Midbrain (tissue), 1 donor: ENCODE results near the gene CRHR1.

ENCODE experiments used
- DNase-seq: peaks from one replicate; lab custom pipeline; 2025; lab: John Stamatoyannopoulos, UW

CRHR1 gene

GRCh38 chr17:45758544-45758943 lies 25.6 kb upstream of the CRHR1 start:
- no peak for DNase-seq

DNA sequence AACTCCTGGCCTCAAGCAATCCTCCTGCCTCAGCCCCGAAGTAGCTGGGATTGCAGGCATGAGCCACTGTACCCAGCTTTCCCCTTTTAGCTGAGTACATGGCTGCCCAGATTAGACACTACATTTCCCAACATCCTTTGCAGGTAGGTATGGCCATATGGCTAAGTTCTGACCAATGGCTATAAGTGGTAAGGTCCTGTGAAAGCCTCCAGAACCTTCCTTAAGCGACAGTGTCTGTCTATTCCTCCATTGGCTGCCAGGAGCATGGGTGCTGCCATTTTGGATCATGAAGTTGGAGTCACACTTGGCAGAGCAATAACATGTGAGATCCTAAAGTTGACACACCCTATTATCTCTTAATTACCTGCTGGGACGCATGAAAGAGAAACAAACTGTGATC lies 24.4 kb upstream of the CRHR1 start:
- no peak for DNase-seq

GRCh38 chr17:45761957-45762565 lies 22.1 kb upstream of the CRHR1 start:
- DNase-seq, result no peak

DNA sequence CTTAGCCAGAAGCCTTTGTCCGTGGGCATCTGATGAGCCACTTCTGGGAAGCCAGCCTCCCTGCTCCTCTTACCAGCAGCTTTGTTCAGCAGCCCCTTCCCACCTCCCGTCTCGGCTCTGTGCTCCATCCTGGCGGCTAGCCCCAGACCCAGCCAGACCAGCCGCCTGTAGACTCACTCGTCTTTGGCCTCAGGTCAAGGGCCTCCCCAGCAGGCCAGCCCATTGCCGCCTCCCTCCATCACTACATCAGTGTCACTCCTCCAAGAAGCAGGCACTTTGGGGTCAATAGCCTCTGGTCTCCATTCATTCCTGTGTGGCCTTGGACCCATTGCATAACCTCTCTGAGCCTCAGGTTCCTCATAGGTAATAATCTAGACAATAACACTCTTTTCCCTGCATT lies 20.9 kb upstream of the CRHR1 start:
- no peak for DNase-seq

DNA sequence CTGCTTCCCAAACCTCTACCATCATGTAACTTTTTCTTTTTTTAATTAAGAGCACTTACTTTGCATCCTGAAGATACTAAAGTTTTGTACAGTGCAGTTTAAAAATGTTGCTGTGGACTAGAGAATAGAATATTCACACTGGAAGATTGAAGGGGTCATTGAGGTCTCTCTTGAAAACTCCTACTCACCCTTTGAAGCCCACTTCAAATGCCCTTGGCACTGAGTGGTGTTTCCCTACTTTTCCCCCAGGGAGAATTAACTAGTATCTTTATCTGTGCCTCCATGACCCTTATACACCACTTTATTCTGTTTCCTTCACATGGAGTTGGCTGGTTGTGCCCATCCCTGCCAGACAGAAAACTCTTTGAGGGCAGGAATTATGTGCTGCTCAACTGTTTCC lies 19.6 kb upstream of the CRHR1 start:
- DNase-seq, result no peak

- no peak for DNase-seq
These were observed 16.1 kb upstream of the CRHR1 start for GRCh38 chr17:45768000-45768399.

DNA sequence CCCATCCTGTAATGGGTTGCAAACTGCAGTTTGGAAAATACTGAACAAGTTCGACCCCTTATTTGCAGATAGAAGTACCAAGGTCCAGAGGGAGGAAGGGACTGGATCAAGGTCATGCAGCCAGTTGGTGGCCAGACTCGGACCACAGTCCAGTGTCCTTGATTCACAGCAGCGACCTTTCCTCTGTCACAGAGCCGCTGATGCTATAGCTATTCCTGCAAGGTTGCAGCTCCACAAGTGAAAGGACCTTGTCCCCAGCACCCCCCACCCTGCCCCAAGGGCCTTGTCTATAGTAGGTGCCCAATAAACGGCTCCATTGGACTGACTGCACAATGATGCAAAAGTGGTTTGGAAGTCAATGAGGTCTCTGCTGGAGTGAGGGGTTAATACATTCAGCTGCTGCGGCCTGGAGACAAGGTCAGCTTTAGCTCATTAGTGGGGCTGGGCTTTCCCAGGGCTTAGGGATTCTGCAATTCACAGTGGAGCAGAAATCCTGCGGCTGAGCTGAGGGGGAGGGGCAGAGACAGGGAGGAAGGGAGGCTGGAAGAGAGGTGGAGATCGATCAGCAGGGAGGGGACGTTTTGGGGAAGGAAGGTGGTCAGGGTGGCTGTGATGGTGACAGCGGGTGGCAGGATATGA lies 13.4 kb upstream of the CRHR1 start:
- no peak for DNase-seq

GRCh38 chr17:45771271-45771959 lies 12.7 kb upstream of the CRHR1 start:
- no peak for DNase-seq

- DNase-seq, result no peak
These were observed 9.0 kb upstream of the CRHR1 start for GRCh38 chr17:45775148-45775547.

DNA sequence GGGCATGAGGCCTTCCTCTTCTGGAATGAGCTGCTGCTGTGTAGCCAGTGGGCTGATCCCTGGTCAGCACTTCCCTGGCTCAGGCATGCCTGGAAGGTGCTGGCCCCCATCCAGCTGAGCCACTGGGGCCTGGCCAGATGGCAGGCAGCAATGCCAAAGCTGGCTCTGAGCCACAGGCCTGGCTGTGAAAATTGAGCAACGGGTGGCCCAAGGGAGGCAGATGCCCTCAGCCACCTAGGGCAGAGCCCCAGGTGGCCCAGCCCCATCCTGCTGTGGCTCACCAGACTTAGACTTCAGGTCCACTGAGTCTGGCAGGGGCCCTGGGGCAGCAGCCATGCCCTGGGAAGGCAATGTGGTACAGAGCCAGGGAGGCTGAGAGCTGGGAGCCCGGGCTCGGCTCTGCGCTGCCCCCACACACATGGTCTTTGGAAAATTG lies 8.5 kb upstream of the CRHR1 start:
- DNase-seq, result no peak

GRCh38 chr17:45776896-45777295 lies 7.2 kb upstream of the CRHR1 start:
- no peak for DNase-seq

DNA sequence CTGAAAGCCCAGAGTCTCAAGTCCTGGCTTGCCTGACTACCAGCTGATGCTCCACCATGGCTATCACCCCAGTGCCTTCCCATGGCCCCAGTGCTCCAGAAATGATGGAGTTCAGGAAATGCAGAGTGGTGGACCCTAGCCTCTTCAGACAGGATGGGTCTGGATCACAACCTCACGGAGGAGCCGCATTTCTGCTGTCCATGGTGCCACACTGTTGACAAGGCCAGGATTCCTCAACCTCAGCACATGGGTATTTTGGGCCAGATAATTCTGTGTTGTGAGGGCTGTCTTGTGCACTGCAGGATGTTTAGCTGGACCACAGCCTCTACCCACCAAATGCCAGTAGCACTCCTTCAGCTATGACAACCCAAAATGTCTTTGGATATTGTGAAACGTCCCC lies 6.7 kb upstream of the CRHR1 start:
- no peak for DNase-seq

DNA sequence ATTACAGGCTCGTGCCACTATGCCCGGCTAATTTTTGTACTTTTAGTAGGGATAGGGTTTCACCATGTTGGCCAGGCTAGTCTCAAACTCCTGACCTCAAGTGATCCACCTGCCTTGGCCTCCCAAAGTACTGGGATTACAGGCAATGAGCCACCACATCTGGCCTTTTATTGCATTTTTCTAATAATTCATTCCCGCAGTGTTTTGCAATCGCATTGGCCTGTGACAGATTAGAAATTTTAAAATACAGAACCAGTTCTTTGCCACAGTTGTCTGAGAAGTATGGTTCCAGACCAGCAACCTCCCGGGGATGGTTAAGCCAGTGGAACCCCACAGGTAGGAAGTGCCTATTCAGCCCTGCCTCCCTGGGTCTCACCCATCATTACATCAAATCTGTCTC lies 3.2 kb upstream of the CRHR1 start:
- no peak for DNase-seq

DNA sequence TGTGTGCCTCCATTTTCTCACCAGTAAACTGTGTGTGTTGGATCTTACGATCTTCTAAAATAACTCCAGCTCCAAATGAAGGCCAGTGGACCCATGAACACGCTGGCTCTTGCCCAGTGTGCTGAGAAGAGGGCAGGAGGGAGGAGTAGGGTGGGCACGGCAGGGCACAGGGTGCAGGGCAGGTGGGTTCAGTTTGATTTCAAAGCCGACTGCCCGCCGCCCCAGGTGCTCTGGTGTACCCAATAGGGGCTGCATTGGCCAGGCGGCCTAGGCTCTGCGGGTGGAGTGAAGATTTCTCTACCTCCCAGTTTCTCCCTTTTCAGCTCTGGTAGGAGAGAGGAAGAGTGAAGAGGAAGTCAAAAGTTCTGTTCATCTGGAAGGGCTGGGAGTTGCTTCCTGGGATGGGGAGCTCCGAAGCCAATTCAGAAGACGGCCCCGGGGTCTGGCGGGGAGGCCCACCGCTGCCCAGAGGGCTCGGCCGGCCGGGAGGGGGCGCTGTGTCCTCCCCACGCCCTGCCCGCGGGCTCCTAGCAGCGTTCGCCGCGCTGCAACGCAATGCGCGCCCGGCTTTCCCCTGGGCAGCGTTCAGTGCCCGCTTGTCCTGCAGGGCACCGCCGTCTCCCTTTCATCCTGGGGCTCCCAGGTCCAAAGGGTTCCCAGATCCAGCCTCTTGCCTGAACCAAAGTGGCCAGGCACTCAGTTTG lies 1.1 kb upstream of the CRHR1 start:
- DNase-seq, result no peak

DNA sequence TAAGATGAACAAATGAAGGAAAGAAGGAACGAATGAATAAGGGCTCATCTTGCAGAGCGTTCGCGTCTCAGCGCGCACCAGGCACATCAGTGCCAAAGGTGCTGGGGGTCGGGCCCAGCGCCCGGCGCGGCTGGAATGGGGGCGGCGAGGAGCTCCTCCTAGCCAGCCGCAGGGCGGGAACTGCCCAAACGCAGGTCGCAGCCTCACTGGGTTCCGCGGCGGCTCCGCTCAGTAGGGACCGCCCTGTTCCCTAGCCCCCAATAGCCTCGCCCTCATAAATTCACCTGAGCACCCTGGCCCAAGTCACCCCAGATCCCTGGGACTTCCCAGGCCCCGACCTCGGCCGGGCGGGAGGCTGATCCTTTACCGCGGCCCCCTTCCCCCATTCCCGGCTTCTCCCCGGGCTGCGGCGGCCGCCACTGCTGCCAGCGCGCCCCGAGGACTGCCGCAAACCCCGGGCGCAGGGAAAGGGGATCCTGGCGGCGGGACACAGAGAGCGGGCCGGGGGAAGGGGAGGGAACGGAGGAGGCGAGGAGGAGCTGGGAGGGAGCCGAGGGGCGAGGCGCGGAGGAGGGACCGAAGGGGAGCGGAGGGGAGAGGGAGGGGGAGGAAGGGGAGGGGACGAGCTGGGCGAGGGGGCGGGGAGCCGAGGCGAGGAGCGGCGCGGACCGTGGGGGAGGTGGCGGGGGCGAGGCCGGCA lies 377 bp upstream of the CRHR1 start:
- no peak for DNase-seq

DNA sequence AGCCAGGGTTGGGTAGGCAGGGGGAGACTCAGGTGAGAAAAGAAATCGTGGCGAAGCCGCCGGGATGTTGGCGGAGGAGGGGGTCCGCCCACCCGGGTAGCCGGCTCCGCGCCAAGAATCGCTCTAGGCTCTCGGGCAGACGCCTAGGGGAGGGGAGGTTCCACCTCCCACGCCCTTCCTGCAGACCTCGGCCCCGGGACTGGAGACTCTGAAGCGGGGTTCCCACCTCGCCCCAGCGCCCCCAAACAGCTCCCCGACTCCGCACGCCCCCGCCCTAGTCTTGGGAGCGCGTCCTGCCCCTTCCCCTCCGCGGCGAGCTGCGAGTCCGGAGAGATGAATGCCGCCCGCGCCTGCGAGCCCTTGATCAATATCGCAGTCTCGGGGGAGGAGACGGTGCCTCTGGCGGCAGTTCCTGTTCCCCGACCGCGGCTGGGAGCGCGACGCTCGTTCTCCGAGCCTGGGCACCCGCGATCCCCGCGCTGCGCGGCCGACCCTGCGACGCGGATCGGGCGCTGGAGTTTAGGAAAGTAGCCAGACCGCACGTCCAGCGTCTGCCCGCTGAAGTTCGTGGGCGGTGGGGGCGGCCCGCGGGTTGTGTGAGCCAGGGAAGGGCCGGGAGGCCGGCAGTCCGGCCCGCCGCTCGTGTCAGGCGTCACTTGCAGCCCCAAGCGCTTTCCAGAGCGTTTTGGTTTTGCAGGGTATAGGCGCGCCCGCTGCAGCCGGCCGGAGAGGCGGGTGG lies 790 bp downstream of the CRHR1 start:
- no peak for DNase-seq

DNA sequence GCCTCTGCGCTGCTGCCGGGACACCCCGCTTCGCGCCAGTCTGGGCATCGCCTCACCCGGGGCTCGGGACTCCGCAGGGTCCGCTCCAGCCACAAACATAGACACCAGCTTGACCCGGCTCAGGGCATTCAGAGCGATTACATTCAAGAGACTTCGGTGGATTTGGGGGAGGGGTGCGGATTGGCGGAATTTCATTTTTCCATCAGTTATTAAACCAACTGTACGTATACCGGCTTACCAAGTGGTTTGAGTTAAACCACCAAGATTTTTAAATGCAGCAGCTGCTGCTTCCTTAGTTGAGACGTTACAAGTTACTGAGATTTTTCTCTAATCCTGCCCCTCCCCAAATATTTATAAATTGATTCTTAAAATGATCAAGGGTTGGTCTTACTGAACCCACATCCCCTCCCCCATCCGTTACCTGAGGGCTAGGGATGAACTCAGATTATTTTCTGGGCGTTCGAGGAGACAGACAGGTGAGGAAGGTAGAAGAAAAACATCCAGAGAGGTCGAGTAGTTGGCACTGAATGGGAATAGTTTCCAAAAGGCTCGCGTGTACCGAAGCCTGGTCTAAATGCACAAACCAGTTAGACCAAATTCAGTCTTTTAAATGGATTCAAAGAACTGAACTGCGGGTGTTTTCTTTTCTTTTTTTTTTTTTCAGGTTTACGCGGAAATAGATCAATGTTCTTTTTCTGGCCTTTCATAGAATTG lies 1.5 kb downstream of the CRHR1 start:
- DNase-seq, result no peak

- no peak for DNase-seq
These were observed 2.2 kb downstream of the CRHR1 start for GRCh38 chr17:45786349-45786748.

DNA sequence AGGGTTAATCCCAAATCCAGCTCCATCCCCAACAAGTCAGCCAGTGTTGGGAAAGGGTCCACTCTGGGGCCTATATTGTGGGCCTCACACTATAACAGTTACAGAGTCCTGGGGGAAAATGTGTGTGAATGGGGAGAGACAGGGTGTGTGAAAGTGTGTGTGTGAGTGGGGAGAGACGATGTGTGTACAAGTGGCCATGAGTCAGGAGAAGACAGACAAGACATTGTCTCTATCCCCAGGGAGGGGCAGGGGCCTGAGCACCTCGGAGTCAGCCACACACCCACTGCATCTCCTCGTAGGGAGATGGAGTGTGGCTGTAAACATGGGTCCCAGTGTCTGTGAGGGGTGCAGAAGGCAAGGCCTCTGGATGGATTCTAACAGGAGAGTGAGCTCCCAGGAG lies 2.9 kb downstream of the CRHR1 start:
- no peak for DNase-seq

DNA sequence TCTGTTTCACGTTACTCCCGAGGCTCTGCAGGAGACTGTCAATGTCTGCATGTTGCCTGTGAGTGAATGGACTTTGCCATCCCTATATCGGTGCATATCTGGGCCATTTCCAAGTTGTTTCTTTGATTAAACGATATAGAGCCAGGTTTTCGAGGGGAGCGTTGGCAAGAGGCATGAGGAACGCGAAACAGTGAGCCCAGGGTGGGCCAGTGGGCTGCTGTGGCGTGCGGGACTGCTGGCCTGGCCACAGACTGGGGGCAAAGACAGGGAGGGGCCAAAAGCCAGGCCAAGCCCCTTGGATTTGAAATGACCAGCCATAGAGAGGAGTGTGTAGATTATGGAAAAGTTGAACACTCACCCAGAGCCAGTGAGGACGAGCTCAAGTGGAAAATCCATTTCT lies 3.5 kb downstream of the CRHR1 start:
- DNase-seq, result no peak

DNA sequence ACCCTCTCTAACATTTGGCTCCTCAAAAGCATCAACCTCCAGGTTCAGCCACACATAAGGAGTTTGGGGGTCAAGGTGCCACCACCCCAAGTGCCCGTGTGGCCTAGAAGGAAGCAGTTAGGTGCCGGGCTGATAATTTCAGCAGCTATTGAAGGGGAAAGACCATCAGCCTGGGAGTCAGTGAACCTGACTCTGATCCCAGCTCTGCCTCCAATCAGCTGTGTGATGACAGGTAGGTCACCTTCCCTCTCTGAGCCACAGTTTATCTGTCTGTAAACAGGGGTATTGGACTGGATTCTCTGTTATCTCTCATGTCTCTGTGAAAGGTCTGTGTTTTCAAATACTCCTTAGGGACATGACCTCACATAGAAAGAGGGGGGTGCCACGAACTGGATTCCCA lies 3.9 kb downstream of the CRHR1 start:
- no peak for DNase-seq
